Ovary (tissue), 3 donors: ENCODE data around the gene GPM6B.

Experiments
- CTCF ChIP-seq, 3 donors: fragments of 450-650 bp in 2 of 3; fragments of 200-600 bp in 1 of 3; IDR thresholded peaks; one replicate each; pipeline versions ENCODE4 v1.5.1 to v1.8.0; 2016 to 2022; ENCODE audit warnings: antibody characterized with exemption in 3 of 3, mild to moderate bottlenecking in 1 of 3
- POLR2A ChIP-seq: fragments of 450-650 bp; IDR thresholded peaks from one replicate; pipeline ENCODE4 v1.6.1; 2017; ENCODE audit warnings: antibody characterized with exemption, mild to moderate bottlenecking, moderate library complexity
- donor health status: DM: no; HTN: no; CAD: no.

GRCh38 chrX:13759152-13759718 is 57.7 kb downstream of the GPM6B start:
- TF ChIP-seq POLR2A (no peak), CTCF (IDR thresholded peaks at IDR 0.05) (no peak)
